ENCODE measurements around the gene MAST1.
"Not testable (repeated sequence)": the region's sequence is repeated elsewhere in the genome, so short reads cannot be mapped to it uniquely, and the experiment has no call there.

The MAST1 gene

DNA sequence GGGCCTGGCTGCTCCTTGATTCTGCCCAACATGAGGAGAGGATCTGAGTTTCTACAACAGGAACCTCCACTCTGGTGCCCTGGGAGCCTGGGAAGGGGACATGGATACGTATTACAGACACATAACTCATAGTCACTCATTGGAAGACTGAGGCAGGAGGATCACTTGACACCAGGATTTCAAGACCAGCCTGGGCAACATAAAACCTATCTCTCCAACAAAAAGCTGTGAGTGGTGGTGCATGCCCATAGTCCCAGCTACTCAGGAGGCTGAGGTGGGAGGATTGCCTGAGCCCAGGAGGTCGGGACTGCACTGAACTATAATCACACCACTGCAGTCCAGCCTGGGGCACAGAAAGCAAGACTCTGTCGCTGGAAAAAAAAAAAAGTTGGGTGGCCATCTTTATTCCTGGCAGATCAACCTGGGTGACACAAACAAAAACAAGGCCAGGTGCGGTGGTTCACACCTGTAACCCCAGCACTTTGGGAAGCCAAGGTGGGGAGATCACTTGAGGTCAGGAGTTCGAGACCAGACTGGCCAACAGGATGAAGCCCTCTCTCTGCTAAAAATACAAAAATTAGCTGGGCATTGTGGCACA lies 49.8 kb downstream of the MAST1 start:
- Histone ChIP-seq H3F3A (ENCODE audit: insufficient read depth, low read length) (peaks cover 8% of the 10 kb centered on the region), H3K4me1 (ENCODE audit: low read length) (peaks cover 17% of the 10 kb centered on the region), H3K27me3 (replicated peaks; ENCODE audit: insufficient read depth, low read length) (no peaks in the 10 kb centered on the region), H3K36me3 (replicated peaks; ENCODE audit: insufficient read depth, low read length) (no peaks in the 10 kb centered on the region), H2AFZ (ENCODE audit: low read length) (no peak overlapping the region), H3K4me3 (ENCODE audit: low read length) (no peak overlapping the region), H4K20me1 (ENCODE audit: insufficient read depth, low read length) (no peaks in the 10 kb centered on the region), H3K79me2 (ENCODE audit: low read length) (peaks cover 15% of the 10 kb centered on the region), H3K9me2 (replicated peaks; ENCODE audit: insufficient read depth, low read length) (no peaks in the 10 kb centered on the region), H3K9me3 (replicated peaks; ENCODE audit: insufficient read depth, low read length) (no peaks in the 10 kb centered on the region), H3K4me2 (ENCODE audit: low read depth, low read length) (no peak overlapping the region), H3K9ac (ENCODE audit: low read length) (no peak overlapping the region), H3K27ac (ENCODE audit: low read length) (no peak overlapping the region)
- TF ChIP-seq EZH2phosphoT487 (IDR thresholded peaks at IDR 0.05; ENCODE audit: low read length) (no peak), EZH2 (optimal IDR thresholded peaks at IDR 0.05; ENCODE audit: low read depth, low read length) (no peak)
- TF ChIP-seq, protein P1, sequence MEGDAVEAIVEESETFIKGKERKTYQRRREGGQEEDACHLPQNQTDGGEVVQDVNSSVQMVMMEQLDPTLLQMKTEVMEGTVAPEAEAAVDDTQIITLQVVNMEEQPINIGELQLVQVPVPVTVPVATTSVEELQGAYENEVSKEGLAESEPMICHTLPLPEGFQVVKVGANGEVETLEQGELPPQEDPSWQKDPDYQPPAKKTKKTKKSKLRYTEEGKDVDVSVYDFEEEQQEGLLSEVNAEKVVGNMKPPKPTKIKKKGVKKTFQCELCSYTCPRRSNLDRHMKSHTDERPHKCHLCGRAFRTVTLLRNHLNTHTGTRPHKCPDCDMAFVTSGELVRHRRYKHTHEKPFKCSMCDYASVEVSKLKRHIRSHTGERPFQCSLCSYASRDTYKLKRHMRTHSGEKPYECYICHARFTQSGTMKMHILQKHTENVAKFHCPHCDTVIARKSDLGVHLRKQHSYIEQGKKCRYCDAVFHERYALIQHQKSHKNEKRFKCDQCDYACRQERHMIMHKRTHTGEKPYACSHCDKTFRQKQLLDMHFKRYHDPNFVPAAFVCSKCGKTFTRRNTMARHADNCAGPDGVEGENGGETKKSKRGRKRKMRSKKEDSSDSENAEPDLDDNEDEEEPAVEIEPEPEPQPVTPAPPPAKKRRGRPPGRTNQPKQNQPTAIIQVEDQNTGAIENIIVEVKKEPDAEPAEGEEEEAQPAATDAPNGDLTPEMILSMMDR (IDR thresholded peaks at IDR 0.05; ENCODE audit: low read length), result no peak
- no peak for DNase-seq

- H3K4me2 ChIP-seq (ENCODE audit: low read depth, low read length), result peak overlapping the region; percentile 80
- H3K9me3 ChIP-seq (replicated peaks; ENCODE audit: insufficient read depth, low read length); H3K9me2 ChIP-seq (replicated peaks; ENCODE audit: insufficient read depth, low read length); H3K27me3 ChIP-seq (replicated peaks; ENCODE audit: insufficient read depth, low read length); H3K36me3 ChIP-seq (replicated peaks; ENCODE audit: insufficient read depth, low read length); H3F3A ChIP-seq (ENCODE audit: insufficient read depth, low read length); H4K20me1 ChIP-seq (ENCODE audit: insufficient read depth, low read length); DNase-seq: not testable (repeated sequence)
- peaks cover 11% of the 10 kb centered on the region for H3K4me1 ChIP-seq (ENCODE audit: low read length)
- peak overlapping the region; percentile 47 for H3K4me3 ChIP-seq (ENCODE audit: low read length)
- H3K9ac ChIP-seq (ENCODE audit: low read length), result peak overlapping the region; percentile 12; the same call in 1 of the 2 replicates
- H3K79me2 ChIP-seq (ENCODE audit: low read length), result peaks cover 20% of the 10 kb centered on the region
- H3K27ac ChIP-seq (ENCODE audit: low read length), result peak overlapping the region; percentile 18; the same call in 1 of the 2 replicates
- H2AFZ ChIP-seq (ENCODE audit: low read length), result peak overlapping the region; percentile 66; the same call in 1 of the 2 replicates
These were observed 52.0 kb downstream of the MAST1 start for GRCh38 chr19:12890299-12890786.

DNA sequence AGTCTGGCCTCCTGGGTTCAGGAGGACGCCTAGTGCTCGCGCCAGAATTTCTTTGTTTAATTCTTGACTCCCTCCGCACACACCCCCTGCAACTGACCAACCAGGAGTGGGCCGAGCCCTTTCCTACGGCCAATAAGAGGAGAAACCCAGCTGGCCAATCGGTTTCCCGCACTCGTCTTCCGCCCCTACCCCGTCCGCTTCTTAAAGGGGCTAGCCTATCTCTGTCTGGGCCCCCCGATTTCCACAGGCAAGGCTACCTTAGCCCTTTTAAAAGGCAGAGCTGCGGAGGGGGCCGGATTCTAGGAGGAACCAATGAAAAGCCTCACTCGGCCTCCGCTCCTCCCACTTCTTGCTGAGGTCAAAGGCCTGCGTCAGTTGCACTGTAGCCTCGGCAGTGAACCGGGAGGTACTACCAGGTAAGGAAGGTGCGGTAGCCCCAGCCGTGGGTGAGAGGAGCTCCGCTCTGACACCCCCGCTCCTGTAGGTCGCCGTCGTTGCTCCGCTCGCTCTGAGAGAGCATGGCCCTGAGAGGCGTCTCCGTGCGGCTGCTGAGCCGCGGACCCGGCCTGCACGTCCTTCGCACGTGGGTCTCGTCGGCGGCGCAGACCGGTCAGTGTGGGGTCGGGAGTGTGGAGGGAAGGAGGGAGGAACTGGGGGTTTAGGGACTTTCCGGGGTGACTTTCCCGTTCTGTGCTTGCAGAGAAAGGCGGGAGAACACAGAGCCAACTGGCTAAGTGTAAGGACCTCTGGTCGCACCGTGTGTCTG lies 52.7 kb downstream of the MAST1 start, which contains the start of gene GCDH:
Gene GCDH (plus strand): TSS at position 374 of the 766 bp plus-strand sequence. CDS start 145 bp downstream, at position 519.
- no peaks in the 10 kb centered on the region for H3F3A ChIP-seq (ENCODE audit: insufficient read depth, low read length)
- H3K27me3 ChIP-seq (replicated peaks; ENCODE audit: insufficient read depth, low read length), result no peaks in the 10 kb centered on the region
- no peaks in the 10 kb centered on the region for H4K20me1 ChIP-seq (ENCODE audit: insufficient read depth, low read length)
- DNase-seq, result peak; percentile 100
- peak within 1 kb of the TSS; percentile 94 for H3K4me2 ChIP-seq (ENCODE audit: low read depth, low read length)
- H3K9me3 ChIP-seq (replicated peaks; ENCODE audit: insufficient read depth, low read length), result no peaks in the 10 kb centered on the region
- peak within 1 kb of the TSS; percentile 81 for H3K9ac ChIP-seq (ENCODE audit: low read length)
- peak within 1 kb of the TSS; percentile 66 for H2AFZ ChIP-seq (ENCODE audit: low read length)
- peaks cover 20% of the 10 kb centered on the region for H3K79me2 ChIP-seq (ENCODE audit: low read length)
- H3K27ac ChIP-seq (ENCODE audit: low read length), result peak within 1 kb of the TSS; percentile 49; the same call in 1 of the 2 replicates
- H3K9me2 ChIP-seq (replicated peaks; ENCODE audit: insufficient read depth, low read length), result no peaks in the 10 kb centered on the region
- H3K36me3 ChIP-seq (replicated peaks; ENCODE audit: insufficient read depth, low read length), result no peaks in the 10 kb centered on the region
- TF ChIP-seq EZH2 (optimal IDR thresholded peaks at IDR 0.05; ENCODE audit: low read depth, low read length) (no peak), EZH2phosphoT487 (IDR thresholded peaks at IDR 0.05; ENCODE audit: low read length) (no peak)
- TF ChIP-seq, protein P1 (IDR thresholded peaks at IDR 0.05; ENCODE audit: low read length), result no peak
- H3K4me1 ChIP-seq (ENCODE audit: low read length), result peaks cover 10% of the 10 kb centered on the region
- peak within 1 kb of the TSS; percentile 90 for H3K4me3 ChIP-seq (ENCODE audit: low read length)

All from MM.1S (cell line).